ENCODE measurements around the gene UGT1A9.

The UGT1A9 gene

DNA sequence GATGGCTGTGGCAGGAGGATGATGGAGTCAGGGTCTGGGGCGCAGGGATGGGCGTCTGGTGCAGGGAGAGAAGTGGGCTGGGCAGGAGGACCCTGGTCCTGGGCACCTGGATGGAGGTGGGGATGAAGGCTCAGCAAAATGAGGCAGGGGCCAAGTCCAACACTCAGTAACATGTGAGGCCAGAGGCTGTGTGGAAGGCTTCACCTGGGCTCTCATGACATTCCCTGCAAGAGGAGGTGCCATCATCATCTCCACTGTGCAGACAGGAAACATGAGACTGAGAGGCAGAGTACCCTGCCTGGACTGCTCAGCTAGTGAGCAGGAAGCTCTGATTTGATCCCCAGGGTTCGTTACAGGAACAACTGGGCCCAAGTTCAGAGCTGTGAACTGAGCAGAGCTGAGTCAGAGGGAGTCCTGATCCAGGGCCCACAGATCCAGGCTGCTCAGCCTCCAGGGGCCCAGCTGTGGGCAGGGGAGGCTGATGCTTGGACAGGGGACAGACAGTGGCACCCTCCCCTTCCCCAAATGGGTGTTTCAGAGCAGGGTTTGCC, 145.7 kb downstream of the UGT1A9 start:
- no peak for DNase-seq (ENCODE audit: low read depth)

DNA sequence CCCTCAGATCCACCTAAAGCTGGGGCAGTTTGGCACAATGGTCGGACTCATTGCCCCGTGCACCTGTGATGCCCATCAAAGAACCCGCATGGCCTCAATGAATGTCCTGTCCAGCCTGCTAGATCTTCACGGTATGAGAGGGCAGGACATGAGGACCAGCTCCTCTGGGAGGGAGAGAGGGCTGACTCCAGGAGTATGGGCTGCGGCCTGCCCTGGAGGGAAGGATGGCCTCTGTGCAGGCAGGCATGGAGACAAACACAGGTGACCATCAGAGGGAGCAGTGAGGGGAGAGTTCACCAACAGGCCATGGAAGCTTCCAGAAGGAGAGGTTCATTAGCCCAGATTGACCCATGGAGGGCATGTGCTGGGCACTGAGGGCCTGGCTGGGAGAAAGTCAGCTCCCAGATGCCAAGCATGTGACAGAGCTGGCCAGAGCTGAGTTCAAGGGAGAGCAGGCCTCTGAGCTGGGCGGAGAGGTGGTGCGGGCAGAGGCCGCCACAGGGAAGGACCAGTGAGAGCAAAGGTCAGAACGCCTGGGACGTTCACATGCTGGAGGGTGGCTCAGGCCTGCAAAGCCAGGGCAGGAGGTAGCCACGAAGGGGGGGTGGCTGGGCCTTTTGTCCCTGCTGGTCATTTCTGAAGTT, 146.4 kb downstream of the UGT1A9 start:
- DNase-seq (ENCODE audit: low read depth) = no peak

DNA sequence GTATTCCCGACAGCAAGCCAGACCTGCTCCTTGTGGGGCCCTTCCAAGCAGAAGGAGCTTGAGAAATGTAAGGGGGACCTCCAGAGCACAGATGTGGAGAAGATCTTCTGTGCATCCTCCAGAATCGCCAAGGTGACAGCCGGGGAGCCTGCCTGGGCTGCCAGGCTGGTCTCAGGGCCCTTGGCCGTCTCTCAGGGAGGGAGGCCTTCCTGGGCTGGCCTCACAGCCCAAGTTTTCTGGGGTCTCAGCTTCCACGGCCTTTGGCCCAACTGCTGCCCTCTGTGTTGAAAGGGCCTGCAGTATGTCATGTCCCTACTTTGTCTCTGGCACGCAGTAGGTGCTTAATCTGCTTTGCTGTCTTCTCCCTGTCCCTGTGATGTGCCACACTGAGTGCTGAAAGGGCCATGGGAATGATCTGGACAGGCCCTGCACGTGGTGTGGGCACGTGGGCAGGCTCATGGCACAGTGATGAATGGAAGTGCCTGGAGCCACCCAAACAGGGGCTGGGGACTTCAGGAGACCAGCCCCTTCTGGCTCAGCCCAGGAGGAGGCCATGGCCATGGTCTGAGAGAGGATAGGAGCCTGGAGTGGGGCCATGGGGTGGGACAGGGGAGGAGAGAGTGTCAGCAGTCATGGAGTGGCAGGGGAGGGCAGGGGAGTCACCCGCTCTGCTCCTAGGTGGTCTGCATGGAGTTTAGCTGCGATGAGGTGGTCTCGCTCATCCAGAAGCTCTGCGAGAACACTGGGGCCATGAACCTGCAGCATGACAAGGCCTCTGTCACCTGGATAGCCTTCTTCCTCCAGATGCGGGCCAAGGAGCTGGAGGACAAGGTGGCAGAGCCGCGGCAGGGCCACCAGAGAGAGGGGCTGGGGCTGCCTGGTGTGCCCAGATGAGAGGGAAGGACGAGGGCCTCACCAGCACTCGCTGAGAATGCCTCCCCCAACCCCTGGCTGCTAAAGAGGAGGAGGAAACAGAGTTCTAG, 147.2 kb downstream of the UGT1A9 start:
- DNase-seq (ENCODE audit: low read depth) = no peak

DNA sequence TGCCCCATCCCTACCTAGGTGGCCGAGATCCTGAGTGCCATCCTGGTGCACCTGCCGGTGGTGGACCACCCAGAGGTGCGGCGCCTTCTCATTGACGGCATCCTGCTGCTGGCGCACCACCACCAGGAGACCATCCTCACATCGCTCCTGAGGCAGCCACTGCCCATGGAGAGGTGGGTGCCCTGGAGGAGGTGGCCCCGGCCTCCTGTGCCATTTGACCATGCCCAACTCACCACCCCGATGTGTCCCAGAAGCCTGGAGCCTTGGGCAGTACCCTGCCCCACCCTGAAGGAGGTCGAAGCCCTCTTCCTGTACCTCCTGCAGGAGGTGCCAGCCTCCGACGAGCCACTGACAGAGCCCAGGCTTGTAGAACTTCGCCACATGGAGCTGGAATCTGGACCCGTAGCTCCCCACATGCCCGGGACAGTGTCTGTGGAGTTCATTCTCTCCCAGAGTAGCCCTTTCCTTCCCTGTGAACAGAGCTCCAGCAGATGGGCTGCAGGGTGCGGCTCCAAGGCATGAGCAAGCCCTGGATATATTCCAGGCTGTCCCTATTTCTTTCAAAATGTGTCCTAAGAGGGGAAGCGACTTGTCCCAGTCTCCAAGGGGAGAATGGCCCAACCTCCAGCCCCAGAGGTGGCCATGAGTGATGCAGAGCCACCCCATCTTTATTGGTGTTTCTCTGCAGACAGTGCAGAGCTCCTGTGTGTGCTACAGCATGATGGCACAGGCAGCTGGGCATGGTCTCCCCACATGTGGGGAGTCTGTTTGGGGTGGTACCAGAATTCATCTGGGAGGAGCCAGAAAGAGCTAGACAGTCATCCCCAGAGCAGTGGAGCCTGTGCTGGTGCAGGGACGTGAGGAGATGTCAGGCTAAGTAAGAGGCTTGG, 148.4 kb downstream of the UGT1A9 start:
- DNase-seq (ENCODE audit: low read depth) = no peak

DNA sequence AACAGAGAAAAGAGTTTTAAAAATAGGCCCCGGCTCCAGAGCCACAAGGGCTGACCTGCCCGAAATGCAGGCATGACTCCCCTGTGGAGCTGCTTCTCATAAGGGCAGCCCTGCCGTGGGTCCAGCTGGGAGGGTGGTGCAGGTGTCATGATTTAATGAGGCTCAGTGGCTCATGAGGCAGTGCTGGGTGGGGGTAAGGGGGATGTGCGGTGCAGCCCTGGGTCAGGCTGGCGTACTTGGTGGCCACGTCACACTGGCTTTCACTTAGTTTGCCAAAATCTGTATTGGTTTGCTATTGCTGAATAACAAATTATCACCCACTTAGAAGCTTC, 149.0 kb downstream of the UGT1A9 start:
- no peak for DNase-seq (ENCODE audit: low read depth)

DNA sequence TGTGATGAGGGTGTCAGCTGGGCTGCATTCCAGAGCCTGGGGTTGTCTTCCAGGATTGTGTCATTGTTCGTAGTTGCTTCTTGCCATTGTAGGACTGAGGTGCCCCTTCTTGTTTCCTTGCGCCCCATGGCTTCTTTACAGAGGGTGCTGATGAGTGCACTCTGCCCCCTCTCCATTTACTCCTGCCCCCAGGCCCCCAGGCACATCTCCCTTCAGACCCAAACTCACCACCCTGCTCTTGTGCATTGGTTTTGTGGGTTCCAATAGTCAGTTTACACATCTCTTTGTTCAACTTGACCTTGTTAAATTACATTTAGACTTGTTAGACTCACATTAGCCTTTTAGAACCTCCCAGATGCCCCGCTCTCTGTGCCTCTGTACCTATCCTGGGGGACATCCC, 149.5 kb downstream of the UGT1A9 start:
- no peak for DNase-seq (ENCODE audit: low read depth)

DNA sequence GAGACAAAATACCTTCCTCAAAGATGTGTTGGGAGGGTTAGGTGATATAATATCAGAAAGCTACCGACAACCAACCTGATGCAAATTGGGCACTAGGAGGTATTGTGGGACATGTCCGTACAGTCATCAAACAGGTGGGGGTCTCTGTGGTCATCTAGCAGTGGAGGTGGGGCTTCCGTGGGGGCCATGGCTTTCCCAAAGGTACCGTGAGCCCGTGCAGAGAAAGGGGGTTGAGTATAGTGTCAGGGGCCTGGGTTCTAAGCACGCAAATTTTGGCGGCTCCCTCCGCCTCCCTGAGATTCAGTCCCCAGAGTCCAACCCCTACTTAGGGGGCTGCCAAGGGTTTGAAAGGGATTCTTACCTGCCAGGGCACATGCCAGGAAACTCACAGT, 150.0 kb downstream of the UGT1A9 start:
- no peak for DNase-seq (ENCODE audit: low read depth)

DNA sequence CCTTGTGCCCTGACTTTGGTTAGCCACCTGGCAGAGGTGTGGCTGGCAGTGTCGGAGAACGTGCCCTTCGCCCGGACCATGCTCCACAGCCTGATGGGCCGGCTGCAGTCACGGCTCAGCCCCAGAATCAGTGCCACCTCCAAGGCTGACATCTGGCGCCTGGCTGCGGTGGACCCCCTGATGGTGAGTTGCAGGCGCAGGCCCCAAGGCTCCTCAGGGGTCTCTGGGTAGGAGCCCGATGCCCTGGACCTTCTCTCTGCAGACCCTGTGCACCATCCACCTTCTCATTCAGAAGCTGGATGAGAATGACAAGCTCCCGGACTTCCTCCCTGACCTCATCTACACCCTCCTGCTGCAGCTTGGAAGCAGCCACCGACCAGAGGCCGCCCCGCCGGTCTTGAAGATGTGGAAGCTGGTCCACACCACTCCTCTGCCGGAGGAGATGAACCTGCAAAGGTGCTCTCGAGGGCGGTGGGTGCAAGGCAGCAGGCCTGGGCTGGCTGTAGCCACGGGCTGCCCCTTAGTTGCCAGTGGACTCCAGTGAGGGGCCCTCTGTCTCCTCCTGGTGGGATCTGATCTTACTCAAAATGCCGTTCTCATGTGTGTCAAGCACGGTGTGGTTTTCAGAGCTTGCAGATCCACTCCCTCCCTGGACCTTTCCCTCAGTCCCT, 150.5 kb downstream of the UGT1A9 start:
- no peak for DNase-seq (ENCODE audit: low read depth)

All from HS-27A (cell line).